OCI-LY7 (cell line): Measurements from ENCODE around the gene PPM1H. TPM values are rescaled to one million over a fixed set of nuclear protein-coding genes. Genes with fewer than 3 reads are reported as not detected.

Source experiments
- BruUV-seq: library from RNA; stranded (reverse); fragments of 400-500 nt; replicated peaks from 2 replicates; lab custom pipeline; 2021; lab: Mats Ljungman, UMichigan
- CTCF ChIA-PET: fragments of 300-600 bp; sonication (Branson Sonifier 250); formaldehyde crosslinking; loops from one replicate; lab custom pipeline; 2022; ENCODE audit warnings: antibody characterized with exemption; ENCODE audit not compliant: unreplicated experiment; lab: Charles Lee
- POLR2A ChIA-PET: fragments of 300-600 bp; sonication (Branson Sonifier 250); formaldehyde crosslinking; loops from one replicate; lab custom pipeline; 2022; ENCODE audit warnings: antibody characterized with exemption; lab: Charles Lee
- DNase-seq: peaks from one replicate; pipeline ENCODE4 v3.0.0-alpha.2; 2015; ENCODE audit warnings: low spot score
- H2AFZ ChIP-seq: fragments of 200-600 bp; sonication (generic), shearing (Covaris generic); 2 replicates; pipeline ENCODE4 v1.6.1; 2014; ENCODE audit warnings: mild to moderate bottlenecking, antibody characterized with exemption, low read length, moderate library complexity
- H3K27ac ChIP-seq: fragments of 200-600 bp; sonication (generic); 2 replicates; pipeline ENCODE4 v1.5.1; 2014; ENCODE audit warnings: mixed run types, low read depth, mild to moderate bottlenecking, moderate library complexity, low read length, inconsistent platforms; ENCODE audit not compliant: poor library complexity, severe bottlenecking
- H3K36me3 ChIP-seq: fragments of 200-600 bp; sonication (generic); 2 replicates; pipeline ENCODE4 v1.6.1; 2014; ENCODE audit warnings: mild to moderate bottlenecking, antibody characterized with exemption, low read length, moderate library complexity, mixed read lengths; ENCODE audit not compliant: insufficient read depth
- H3K4me1 ChIP-seq: fragments of 200-600 bp; sonication (generic); 2 replicates; pipeline ENCODE4 v1.5.1; 2014; ENCODE audit warnings: mild to moderate bottlenecking, low read length; ENCODE audit not compliant: insufficient read depth, poor library complexity, severe bottlenecking
- H3K4me2 ChIP-seq: fragments of 200-600 bp; sonication (generic); 2 replicates; pipeline ENCODE4 v1.6.1; 2014; ENCODE audit warnings: mild to moderate bottlenecking, low read length
- H3K4me3 ChIP-seq: fragments of 200-600 bp; sonication (generic); 2 replicates; pipeline ENCODE4 v1.5.1; 2014; ENCODE audit warnings: mild to moderate bottlenecking, low read depth, low read length; ENCODE audit not compliant: poor library complexity, severe bottlenecking
- H3K79me2 ChIP-seq: fragments of 200-600 bp; sonication (generic); 2 replicates; pipeline ENCODE4 v1.6.1; 2016; ENCODE audit warnings: low read depth, mild to moderate bottlenecking, low read length, moderate library complexity, mixed read lengths; ENCODE audit not compliant: insufficient read depth
- H3K9me2 ChIP-seq: fragments of 200-600 bp; sonication (generic); 2 replicates; pipeline ENCODE4 v1.6.1; 2016; ENCODE audit warnings: mild to moderate bottlenecking, low read length, mixed read lengths; ENCODE audit not compliant: insufficient read depth
- H3K9me3 ChIP-seq: fragments of 200-600 bp; sonication (generic); 2 replicates; pipeline ENCODE4 v1.6.1; 2014; ENCODE audit warnings: mild to moderate bottlenecking, mixed run types, low read length, mixed read lengths
- H4K20me1 ChIP-seq: fragments of 200-600 bp; sonication (generic); 2 replicates; pipeline ENCODE4 v1.6.1; 2014; ENCODE audit warnings: mild to moderate bottlenecking, antibody characterized with exemption, low read length, moderate library complexity, mixed read lengths; ENCODE audit not compliant: insufficient read depth
- CTCF ChIP-seq: fragments of 200-600 bp; sonication (generic); conservative IDR thresholded peaks from 2 replicates; pipeline ENCODE4 v1.5.1; 2014; ENCODE audit warnings: mild to moderate bottlenecking, antibody characterized with exemption, low read length, moderate library complexity, mixed read lengths
- EZH2phosphoT487 ChIP-seq: fragments of 200-600 bp; sonication (generic); IDR thresholded peaks from 2 replicates; pipeline ENCODE4 v1.6.1; 2018; ENCODE audit warnings: low read depth, borderline replicate concordance, mild to moderate bottlenecking, mixed run types, antibody characterized with exemption, low read length, moderate library complexity, mixed read lengths
- intact Hi-C: fragments of 100-400 bp; cut with micrococcal nuclease; formaldehyde crosslinking; loops from one replicate; pipeline ENCODE4 v1.10.0; 2022; ENCODE audit not compliant: unreplicated experiment
- total RNA-seq, 2 experiments: library from RNA; depleted of rRNA in 1 of 2; stranded (reverse); fragments of >200 nt in 1 of 2; shearing (Covaris generic) in 1 of 2; gene quantifications; 2 replicates each; pipeline ENCODE4 v1.2.3, GENCODE V29; 2014 to 2022

The PPM1H gene
- total RNA-seq, 2 experiments from 2014 or later, result 2.0 to 3.4 TPM

GRCh38 chr12:62976110-62976662 lies 41.2 kb upstream of the PPM1H start:
- TF ChIP-seq CTCF (no peak), EZH2phosphoT487 (no peak)
- no peak for DNase-seq
- ChIA-PET CTCF (no interaction called here), POLR2A (interaction anchor here (0.6 kb wide), 1 partner anchor 1040 kb away, joined by 6 read pairs; no protein-coding TSS in a partner anchor)
- no peaks in the 10 kb centered on the region for H3K9me3 ChIP-seq
- H3K36me3 ChIP-seq, result no peaks in the 10 kb centered on the region
- intact Hi-C loops, result no loop called here
- no peaks in the 10 kb centered on the region for H3K79me2 ChIP-seq
- no peak overlapping the region for H2AFZ ChIP-seq
- H4K20me1 ChIP-seq, result no peaks in the 10 kb centered on the region
- no peak overlapping the region for H3K4me2 ChIP-seq
- H3K4me1 ChIP-seq, result no peaks in the 10 kb centered on the region
- no peaks in the 10 kb centered on the region for H3K9me2 ChIP-seq
- H3K4me3 ChIP-seq, result no peak overlapping the region
- H3K27ac ChIP-seq, result no peak overlapping the region
- BruUV-seq, result no TSS peak

GRCh38 chr12:62971769-62972525 lies 37.0 kb upstream of the PPM1H start:
- Histone ChIP-seq H3K4me1 (no peaks in the 10 kb centered on the region), H3K9me3 (no peaks in the 10 kb centered on the region), H4K20me1 (no peaks in the 10 kb centered on the region), H3K9me2 (no peaks in the 10 kb centered on the region), H3K4me2 (no peak overlapping the region), H3K27ac (no peak overlapping the region), H2AFZ (no peak overlapping the region), H3K36me3 (no peaks in the 10 kb centered on the region), H3K79me2 (no peaks in the 10 kb centered on the region), H3K4me3 (no peak overlapping the region)
- no peak for DNase-seq
- ChIA-PET POLR2A (interaction anchor here (1.0 kb wide), 1 partner anchor 18 kb away, joined by 3 read pairs; no protein-coding TSS in a partner anchor), CTCF (no interaction called here)
- no peak for TF ChIP-seq CTCF
- no TSS peak for BruUV-seq
- intact Hi-C loops, result no loop called here

GRCh38 chr12:62969695-62970094 lies 34.7 kb upstream of the PPM1H start:
- Histone ChIP-seq H3K4me2 (no peak overlapping the region), H3K4me1 (no peaks in the 10 kb centered on the region), H2AFZ (no peak overlapping the region), H3K9me2 (no peaks in the 10 kb centered on the region), H3K79me2 (no peaks in the 10 kb centered on the region), H3K4me3 (no peak overlapping the region), H4K20me1 (no peaks in the 10 kb centered on the region), H3K36me3 (no peaks in the 10 kb centered on the region), H3K9me3 (no peaks in the 10 kb centered on the region), H3K27ac (no peak overlapping the region)
- ChIA-PET CTCF (no interaction called here), POLR2A (no interaction called here)
- DNase-seq, result no peak
- intact Hi-C loops, result no loop called here
- no peak for TF ChIP-seq EZH2phosphoT487
- no peak for TF ChIP-seq CTCF
- no TSS peak for BruUV-seq
